ENCODE data around the gene CEP89.

The CEP89 gene

DNA sequence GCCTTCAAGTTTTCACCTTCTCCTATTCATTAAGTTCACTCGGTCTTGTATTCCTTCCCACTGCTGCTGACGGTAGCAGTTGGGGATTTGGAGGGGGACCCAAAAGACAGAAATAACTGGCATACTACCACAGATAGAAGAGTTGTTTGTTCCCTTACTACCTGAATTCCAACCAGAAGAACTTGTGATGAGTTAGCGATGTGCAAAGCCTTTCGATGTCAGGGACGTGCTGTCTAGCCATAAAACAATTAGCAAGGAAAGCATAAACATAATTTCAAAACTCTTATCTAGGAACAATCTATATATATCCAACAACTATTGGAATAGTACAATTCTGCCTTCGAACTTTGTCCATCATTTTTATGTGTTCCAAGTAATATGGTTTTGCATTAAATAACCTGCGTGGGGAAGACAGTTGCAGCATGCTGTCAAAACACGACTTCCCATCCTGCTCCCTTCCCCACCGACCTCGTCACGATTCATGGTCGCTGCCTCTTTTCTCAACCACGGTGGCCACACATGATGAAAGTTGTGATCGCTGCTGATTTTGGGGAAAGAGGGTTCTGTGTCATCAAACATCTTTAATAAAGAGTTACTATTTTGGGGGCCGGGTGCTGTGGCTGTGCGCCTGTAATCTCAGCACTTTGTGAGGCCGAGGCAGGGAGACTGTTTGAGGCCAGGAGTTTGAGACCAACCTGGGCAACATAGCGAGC, 98.4 kb downstream of the CEP89 start:
- Histone ChIP-seq H3K27ac (ENCODE audit: low read depth, low read length, poor library complexity, severe bottlenecking) (no peak overlapping the region), H3K4me1 (ENCODE audit: insufficient read depth, low read length, severe bottlenecking) (no peaks in the 10 kb centered on the region)

DNA sequence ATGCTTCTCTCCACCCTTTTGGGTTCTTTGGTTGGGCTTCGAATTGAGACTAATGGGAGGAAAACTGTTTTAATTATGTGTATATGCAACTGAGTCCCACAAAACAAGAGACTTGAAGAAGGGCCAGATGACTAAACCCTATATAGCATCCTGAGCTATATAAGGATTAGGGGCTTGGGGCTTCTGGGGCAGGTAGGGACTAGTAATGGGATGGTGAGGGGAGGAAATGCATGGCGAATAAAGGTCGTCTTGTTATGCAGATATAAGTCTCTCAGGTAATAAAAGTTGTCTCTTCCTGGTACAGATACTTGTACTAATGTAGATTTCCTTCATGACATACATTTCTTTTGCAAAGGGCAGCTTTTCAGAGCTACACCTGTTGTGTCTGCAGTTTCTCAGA, 99.4 kb downstream of the CEP89 start:
- Histone ChIP-seq H3K4me2 (ENCODE audit: low read length) (no peak overlapping the region), H3K9ac (ENCODE audit: low read length) (no peak overlapping the region), H3K4me3 (ENCODE audit: low read depth, low read length, poor library complexity, severe bottlenecking) (no peak overlapping the region), H4K20me1 (ENCODE audit: insufficient read depth, low read length) (no peaks in the 10 kb centered on the region), H3K36me3 (ENCODE audit: insufficient read depth, low read length) (no peaks in the 10 kb centered on the region), H3K27ac (ENCODE audit: low read depth, low read length, poor library complexity, severe bottlenecking) (no peak overlapping the region), H3K9me3 (ENCODE audit: low read length) (no peaks in the 10 kb centered on the region), H3K9me2 (ENCODE audit: low read depth, low read length) (no peaks in the 10 kb centered on the region), H2AFZ (ENCODE audit: low read length) (no peak overlapping the region), H3F3A (ENCODE audit: insufficient read depth, low read length) (no peaks in the 10 kb centered on the region), H3K79me2 (ENCODE audit: insufficient read depth, low read length) (no peaks in the 10 kb centered on the region), H3K4me1 (ENCODE audit: insufficient read depth, low read length, severe bottlenecking) (no peaks in the 10 kb centered on the region), H3K27me3 (ENCODE audit: insufficient read depth, low read length) (no peaks in the 10 kb centered on the region)
- TF ChIP-seq EZH2 (IDR thresholded peaks at IDR 0.05; ENCODE audit: borderline replicate concordance, low read length) = no peak
- TF ChIP-seq, protein P1, sequence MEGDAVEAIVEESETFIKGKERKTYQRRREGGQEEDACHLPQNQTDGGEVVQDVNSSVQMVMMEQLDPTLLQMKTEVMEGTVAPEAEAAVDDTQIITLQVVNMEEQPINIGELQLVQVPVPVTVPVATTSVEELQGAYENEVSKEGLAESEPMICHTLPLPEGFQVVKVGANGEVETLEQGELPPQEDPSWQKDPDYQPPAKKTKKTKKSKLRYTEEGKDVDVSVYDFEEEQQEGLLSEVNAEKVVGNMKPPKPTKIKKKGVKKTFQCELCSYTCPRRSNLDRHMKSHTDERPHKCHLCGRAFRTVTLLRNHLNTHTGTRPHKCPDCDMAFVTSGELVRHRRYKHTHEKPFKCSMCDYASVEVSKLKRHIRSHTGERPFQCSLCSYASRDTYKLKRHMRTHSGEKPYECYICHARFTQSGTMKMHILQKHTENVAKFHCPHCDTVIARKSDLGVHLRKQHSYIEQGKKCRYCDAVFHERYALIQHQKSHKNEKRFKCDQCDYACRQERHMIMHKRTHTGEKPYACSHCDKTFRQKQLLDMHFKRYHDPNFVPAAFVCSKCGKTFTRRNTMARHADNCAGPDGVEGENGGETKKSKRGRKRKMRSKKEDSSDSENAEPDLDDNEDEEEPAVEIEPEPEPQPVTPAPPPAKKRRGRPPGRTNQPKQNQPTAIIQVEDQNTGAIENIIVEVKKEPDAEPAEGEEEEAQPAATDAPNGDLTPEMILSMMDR (IDR thresholded peaks at IDR 0.05; ENCODE audit: low read length) = no peak

More for the DNA sequence above, 98.4 kb downstream of the CEP89 start:
- H3F3A ChIP-seq (ENCODE audit: insufficient read depth, low read length) = no peaks in the 10 kb centered on the region
- H3K9ac ChIP-seq (ENCODE audit: low read length) = no peak overlapping the region
- no peaks in the 10 kb centered on the region for H3K27me3 ChIP-seq (ENCODE audit: insufficient read depth, low read length)
- no peak for TF ChIP-seq EZH2 (IDR thresholded peaks at IDR 0.05; ENCODE audit: borderline replicate concordance, low read length)
- TF ChIP-seq, protein P1 (IDR thresholded peaks at IDR 0.05; ENCODE audit: low read length) = no peak
- H3K9me2 ChIP-seq (ENCODE audit: low read depth, low read length) = no peaks in the 10 kb centered on the region
- H3K4me3 ChIP-seq (ENCODE audit: low read depth, low read length, poor library complexity, severe bottlenecking) = no peak overlapping the region
- no peaks in the 10 kb centered on the region for H4K20me1 ChIP-seq (ENCODE audit: insufficient read depth, low read length)
- H3K36me3 ChIP-seq (ENCODE audit: insufficient read depth, low read length) = no peaks in the 10 kb centered on the region
- H3K9me3 ChIP-seq (ENCODE audit: low read length) = no peaks in the 10 kb centered on the region
- no peak overlapping the region for H2AFZ ChIP-seq (ENCODE audit: low read length)
- H3K79me2 ChIP-seq (ENCODE audit: insufficient read depth, low read length) = no peaks in the 10 kb centered on the region
- no peak overlapping the region for H3K4me2 ChIP-seq (ENCODE audit: low read length)

DNA sequence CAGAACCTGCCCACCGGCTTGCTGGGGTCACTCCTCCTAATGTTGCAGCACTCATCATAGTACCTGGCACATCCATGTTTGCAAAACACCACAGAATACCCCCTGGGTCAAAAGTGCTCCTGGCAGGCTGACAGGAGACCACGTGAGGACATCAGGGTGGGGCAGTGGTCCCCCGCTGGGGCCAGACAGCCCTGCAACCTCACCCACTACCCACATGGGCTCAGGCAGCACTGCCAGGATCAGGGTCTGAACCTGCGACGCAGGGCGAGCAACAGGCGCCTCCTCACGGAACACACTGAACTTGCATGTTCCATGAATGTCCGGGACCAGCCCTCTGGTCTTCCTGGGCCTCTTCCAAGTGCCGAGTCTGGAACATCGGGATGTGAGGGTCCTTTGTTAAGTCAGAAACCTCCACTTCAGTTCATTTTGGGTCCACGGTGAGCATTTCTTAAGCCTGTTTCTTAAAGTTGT, 100.7 kb downstream of the CEP89 start:
- H3K79me2 ChIP-seq (ENCODE audit: insufficient read depth, low read length) = no peaks in the 10 kb centered on the region
- no peak overlapping the region for H3K9ac ChIP-seq (ENCODE audit: low read length)
- no peaks in the 10 kb centered on the region for H3K9me3 ChIP-seq (ENCODE audit: low read length)
- no peak overlapping the region for H3K27ac ChIP-seq (ENCODE audit: low read depth, low read length, poor library complexity, severe bottlenecking)
- H3K36me3 ChIP-seq (ENCODE audit: insufficient read depth, low read length) = no peaks in the 10 kb centered on the region
- no peaks in the 10 kb centered on the region for H3F3A ChIP-seq (ENCODE audit: insufficient read depth, low read length)
- H3K27me3 ChIP-seq (ENCODE audit: insufficient read depth, low read length) = no peaks in the 10 kb centered on the region
- H3K9me2 ChIP-seq (ENCODE audit: low read depth, low read length) = no peaks in the 10 kb centered on the region
- H3K4me2 ChIP-seq (ENCODE audit: low read length) = no peak overlapping the region
- H4K20me1 ChIP-seq (ENCODE audit: insufficient read depth, low read length) = no peaks in the 10 kb centered on the region
- no peaks in the 10 kb centered on the region for H3K4me1 ChIP-seq (ENCODE audit: insufficient read depth, low read length, severe bottlenecking)
- TF ChIP-seq EZH2 (IDR thresholded peaks at IDR 0.05; ENCODE audit: borderline replicate concordance, low read length) = no peak
- TF ChIP-seq, protein P1 (IDR thresholded peaks at IDR 0.05; ENCODE audit: low read length) = no peak
- H2AFZ ChIP-seq (ENCODE audit: low read length) = no peak overlapping the region
- no peak overlapping the region for H3K4me3 ChIP-seq (ENCODE audit: low read depth, low read length, poor library complexity, severe bottlenecking)
